Stimulated activated effector memory CD8-positive, alpha-beta T cell treated with anti-CD3 and anti-CD28 coated beads, Interleukin-12 subunit alpha, Interleukin-12 subunit beta, amount 100 ng/mL, for 72 hours (primary cell): ENCODE data around the gene ROR1.

Experiments used
- ATAC-seq: fragments of 150-1000 bp; cut with Tn5 transposase; 2 replicates; pipeline ENCODE4 v1.10.0; 2021
- DNase-seq, 2 donors: peaks; one replicate each; pipeline ENCODE4 v3.0.0; 2021 to 2022; ENCODE audit warnings: low spot score in 2 of 2
- H3K27ac Mint-ChIP-seq: one replicate; pipeline ENCODE4 v1.8.0; 2022; ENCODE audit warnings: mild to moderate bottlenecking, mixed read lengths
- H3K36me3 Mint-ChIP-seq: one replicate; pipeline ENCODE4 v1.8.0; 2022; ENCODE audit warnings: mild to moderate bottlenecking, mixed read lengths
- H3K4me1 Mint-ChIP-seq: one replicate; pipeline ENCODE4 v1.8.0; 2022; ENCODE audit warnings: mixed read lengths
- H3K4me3 Mint-ChIP-seq: one replicate; pipeline ENCODE4 v1.8.0; 2022; ENCODE audit warnings: mild to moderate bottlenecking, mixed read lengths
- H3K9me3 Mint-ChIP-seq: one replicate; pipeline ENCODE4 v1.8.0; 2022; ENCODE audit warnings: mixed read lengths

The ROR1 gene

DNA sequence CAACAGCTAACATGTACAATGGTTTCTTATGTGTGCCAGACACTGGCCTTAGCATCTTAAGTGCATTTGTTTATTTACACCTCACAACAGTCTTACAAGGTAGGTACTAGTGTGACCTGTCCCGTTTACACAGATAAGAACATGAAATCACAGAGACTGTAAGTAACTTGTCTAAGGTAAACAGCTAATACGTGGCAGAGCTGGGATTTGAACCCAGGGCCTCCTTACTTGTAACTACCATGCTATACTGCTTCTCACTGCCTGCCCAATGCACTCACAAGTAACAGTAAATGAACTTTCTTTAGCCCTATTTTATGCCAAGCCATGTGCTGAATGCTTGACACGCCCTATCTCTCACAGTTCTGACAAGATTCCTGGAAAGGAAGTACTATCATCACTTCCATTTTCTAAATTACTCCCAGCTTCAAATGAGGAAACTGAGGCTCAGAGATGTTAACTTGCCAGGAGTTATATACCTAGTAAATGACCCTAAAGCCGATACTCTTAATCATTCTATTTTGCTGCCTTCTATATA, 25.7 kb upstream of the ROR1 start:
- Mint-ChIP-seq H3K4me3 (no peak overlapping the region), H3K27ac (no peak overlapping the region), H3K4me1 (no peaks in the 10 kb centered on the region), H3K9me3 (no peaks in the 10 kb centered on the region), H3K36me3 (no peaks in the 10 kb centered on the region)
- ATAC-seq (no peak), DNase-seq (no peak)

DNA sequence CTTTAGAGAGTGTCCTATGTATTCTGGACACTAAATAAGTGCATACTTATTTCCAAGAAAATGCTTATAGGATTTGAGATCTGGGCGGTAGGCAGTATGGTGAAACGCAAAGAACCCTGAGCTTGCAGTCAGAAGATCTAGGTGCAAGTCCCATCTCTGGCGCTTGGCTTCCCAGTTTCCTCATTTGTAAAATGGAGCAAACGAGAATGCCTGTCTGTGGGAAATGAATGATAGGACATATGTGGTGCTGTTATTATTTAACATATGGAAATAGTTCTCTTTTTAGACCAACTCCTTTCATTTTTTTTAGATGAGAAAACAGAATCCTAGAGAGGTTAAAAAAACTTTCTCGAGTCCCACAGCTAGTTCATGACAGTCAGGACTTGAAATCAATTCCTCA, 25.2 kb upstream of the ROR1 start:
- DNase-seq: no peak
- no peak overlapping the region for H3K4me3 Mint-ChIP-seq
- no peak for ATAC-seq
- no peaks in the 10 kb centered on the region for H3K9me3 Mint-ChIP-seq
- H3K27ac Mint-ChIP-seq: no peak overlapping the region
- H3K36me3 Mint-ChIP-seq: no peaks in the 10 kb centered on the region
- no peaks in the 10 kb centered on the region for H3K4me1 Mint-ChIP-seq

DNA sequence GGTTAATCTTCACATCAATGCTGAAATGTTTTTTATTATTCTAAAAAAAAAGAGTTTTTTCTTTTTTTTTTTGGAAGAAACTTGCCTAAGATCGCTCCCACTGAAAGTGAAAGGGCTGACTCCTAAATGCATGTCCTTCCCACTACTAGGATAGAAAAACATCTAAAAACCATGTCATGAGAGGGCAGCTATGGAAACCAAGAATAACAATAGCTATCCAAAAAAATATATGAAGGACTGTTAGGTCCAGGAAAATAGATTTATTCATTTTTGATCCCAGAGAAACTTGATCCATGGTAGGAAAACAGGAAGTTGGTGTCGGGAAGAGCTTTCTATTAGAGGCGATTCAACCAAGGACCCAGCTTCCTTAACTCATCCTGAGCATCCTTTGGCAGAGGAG, 23.1 kb upstream of the ROR1 start:
- H3K4me3 Mint-ChIP-seq: no peak overlapping the region

DNA sequence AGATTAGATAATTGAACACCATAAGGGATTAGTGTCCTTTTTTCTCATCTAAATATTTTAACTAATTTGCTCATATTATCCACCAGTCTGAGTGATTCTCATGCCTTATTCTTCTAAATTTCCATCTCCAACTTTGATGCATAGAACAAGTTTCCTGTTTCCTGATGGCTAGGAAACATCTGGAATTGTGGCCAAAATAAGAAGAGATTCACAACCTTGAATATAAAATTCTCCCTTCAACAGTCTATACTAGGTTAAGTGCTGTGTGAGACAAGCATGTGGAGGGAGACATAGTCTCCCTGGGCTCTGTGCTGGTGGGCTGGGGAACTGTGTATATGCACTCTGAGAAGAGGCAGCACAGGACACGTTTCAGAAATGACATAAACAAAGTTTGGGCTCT, 21.6 kb upstream of the ROR1 start:
- Mint-ChIP-seq H3K9me3 (no peaks in the 10 kb centered on the region), H3K36me3 (no peaks in the 10 kb centered on the region)
- no peak for DNase-seq

More for the DNA sequence above, 23.1 kb upstream of the ROR1 start:
- no peak for ATAC-seq
- no peak for DNase-seq
- Mint-ChIP-seq H3K27ac (no peak overlapping the region), H3K36me3 (no peaks in the 10 kb centered on the region), H3K9me3 (no peaks in the 10 kb centered on the region), H3K4me1 (no peaks in the 10 kb centered on the region)

DNA sequence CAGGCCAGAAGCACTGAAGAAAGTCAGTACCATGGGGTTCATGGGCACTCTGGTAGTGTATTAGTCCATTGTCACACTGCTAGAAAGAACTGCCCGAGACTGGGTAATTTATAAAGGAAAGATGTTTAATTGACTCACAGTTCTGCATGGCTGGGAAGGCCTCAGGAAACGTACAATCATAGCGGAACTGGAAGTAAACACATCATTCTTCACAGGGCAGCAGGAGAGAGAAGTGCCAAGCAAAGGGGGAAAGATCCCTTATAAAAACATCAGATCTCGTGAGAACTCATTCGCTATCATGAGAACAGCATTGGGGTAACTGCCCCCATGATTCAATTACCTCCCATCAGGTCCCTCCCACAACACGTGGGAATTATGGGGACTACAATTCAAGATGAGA, 20.2 kb upstream of the ROR1 start:
- ATAC-seq (no peak), DNase-seq (no peak)
- Mint-ChIP-seq H3K9me3 (no peaks in the 10 kb centered on the region), H3K36me3 (no peaks in the 10 kb centered on the region), H3K4me3 (no peak overlapping the region), H3K27ac (no peak overlapping the region), H3K4me1 (no peaks in the 10 kb centered on the region)

More for the DNA sequence above, 21.6 kb upstream of the ROR1 start:
- ATAC-seq: no peak
- Mint-ChIP-seq H3K4me3 (no peak overlapping the region), H3K27ac (no peak overlapping the region), H3K4me1 (no peaks in the 10 kb centered on the region)

DNA sequence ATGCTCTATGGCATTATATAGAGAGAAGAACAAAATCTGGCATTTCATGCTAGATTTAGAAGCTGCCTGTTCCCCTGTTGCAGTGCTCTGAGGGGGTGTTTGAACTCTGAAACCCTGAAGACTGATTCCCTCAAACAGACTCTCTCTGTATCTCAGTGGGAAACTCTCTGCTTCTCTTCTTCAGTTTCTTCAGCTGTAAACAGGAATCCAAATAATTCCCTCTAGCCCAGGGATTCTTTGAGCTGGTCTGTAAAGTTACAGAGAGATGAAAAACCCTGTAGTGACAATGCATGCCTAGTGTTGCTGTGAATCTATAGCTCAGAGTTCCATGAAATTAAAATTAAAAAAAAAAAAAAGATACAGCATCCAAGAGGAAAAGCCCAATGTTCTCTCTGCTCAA, 17.0 kb upstream of the ROR1 start:
- no peak for DNase-seq
- ATAC-seq: no peak
- H3K4me3 Mint-ChIP-seq: no peak overlapping the region
- H3K27ac Mint-ChIP-seq: no peak overlapping the region
- no peaks in the 10 kb centered on the region for H3K36me3 Mint-ChIP-seq
- no peaks in the 10 kb centered on the region for H3K4me1 Mint-ChIP-seq
- no peaks in the 10 kb centered on the region for H3K9me3 Mint-ChIP-seq

DNA sequence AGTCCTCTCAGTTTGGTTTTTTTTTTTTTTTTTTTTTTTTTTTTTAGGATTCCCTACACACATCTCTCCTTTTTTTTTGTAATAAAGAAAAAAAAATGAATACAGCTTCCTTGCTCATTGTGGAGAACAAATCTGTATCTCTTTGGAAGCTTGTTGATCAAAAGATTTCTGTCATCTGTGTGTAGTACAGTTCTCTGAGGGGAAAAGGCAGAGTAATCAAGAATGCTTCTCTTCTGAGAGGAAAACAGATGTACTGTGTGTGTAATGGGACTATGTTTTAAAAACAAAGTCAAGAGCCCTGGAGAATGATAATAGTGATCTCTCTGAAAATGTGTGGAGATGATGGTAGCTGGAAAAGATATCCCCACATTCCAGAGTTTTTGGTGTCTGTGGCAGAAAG, 16.5 kb upstream of the ROR1 start:
- no peak overlapping the region for H3K4me3 Mint-ChIP-seq
- H3K27ac Mint-ChIP-seq: no peak overlapping the region
- H3K4me1 Mint-ChIP-seq: no peaks in the 10 kb centered on the region
- no peaks in the 10 kb centered on the region for H3K9me3 Mint-ChIP-seq
- DNase-seq (no peak), ATAC-seq (no peak)
- no peaks in the 10 kb centered on the region for H3K36me3 Mint-ChIP-seq

DNA sequence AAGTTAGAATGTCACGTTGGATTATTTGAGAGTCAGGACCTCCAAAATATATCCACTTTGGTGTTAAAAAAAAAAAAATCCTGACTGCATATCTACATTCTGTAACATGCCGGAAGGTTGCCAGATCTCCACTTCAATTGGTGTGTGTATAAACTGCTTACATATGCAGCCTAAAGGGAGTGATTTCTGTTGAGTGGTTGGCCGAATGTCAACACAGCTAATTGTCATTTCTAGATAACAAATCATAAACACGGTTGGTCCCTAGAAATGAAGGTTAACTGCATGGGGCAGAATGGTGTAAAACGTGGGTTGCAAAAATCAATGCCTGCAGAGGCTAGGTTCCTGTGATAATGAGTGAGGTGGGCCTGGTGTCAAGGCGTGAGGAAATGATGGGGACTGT, 15.0 kb upstream of the ROR1 start:
- no peak for ATAC-seq
- Mint-ChIP-seq H3K4me3 (no peak overlapping the region), H3K9me3 (no peaks in the 10 kb centered on the region), H3K4me1 (no peaks in the 10 kb centered on the region), H3K36me3 (no peaks in the 10 kb centered on the region), H3K27ac (no peak overlapping the region)
- DNase-seq: no peak

DNA sequence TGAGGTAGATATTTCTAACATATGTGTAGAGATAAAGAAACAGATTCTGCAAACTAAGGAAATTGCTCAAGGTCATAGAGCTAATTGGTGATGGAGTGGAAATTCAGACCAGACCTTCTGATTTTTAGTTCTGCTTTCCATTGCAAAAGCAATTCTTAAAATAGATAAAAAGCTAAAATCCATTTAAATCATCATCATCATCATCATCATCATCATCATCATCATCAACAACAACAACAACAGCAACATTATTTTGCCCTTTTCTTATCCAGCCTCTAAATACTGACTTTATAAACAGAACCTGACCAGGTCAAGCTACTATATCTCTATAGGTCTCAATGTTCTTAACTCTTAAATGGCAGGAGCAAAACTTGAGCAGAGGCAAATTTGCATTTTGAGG, 14.0 kb upstream of the ROR1 start:
- ATAC-seq (no peak), DNase-seq (no peak)
- H3K4me1 Mint-ChIP-seq: no peaks in the 10 kb centered on the region
- peaks cover 4% of the 10 kb centered on the region for H3K9me3 Mint-ChIP-seq
- no peaks in the 10 kb centered on the region for H3K36me3 Mint-ChIP-seq
- no peak overlapping the region for H3K4me3 Mint-ChIP-seq
- no peak overlapping the region for H3K27ac Mint-ChIP-seq

DNA sequence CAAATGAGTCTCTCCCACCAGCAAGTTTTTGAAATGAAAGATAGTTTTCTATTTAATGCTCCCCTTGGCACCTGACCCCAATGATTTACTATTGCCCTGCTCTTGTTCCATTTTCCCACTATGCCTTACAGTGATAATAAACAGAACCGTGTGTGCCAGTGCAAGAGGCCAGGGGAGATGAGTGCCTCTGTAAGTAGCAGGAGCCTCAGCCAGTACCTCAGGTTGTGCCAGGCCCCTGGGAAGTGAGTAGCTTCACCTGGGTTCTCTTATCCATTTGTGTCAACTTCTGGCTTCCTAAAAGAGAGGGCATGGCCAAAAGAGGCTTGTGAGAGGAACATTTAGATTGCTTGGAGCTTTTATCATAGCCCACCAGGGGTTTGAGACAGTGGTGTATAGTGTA, 3.4 kb upstream of the ROR1 start:
- Mint-ChIP-seq H3K4me3 (no peak overlapping the region), H3K27ac (no peak overlapping the region), H3K36me3 (no peaks in the 10 kb centered on the region), H3K9me3 (no peaks in the 10 kb centered on the region), H3K4me1 (peaks cover 13% of the 10 kb centered on the region)
- DNase-seq: no peak
- ATAC-seq: no peak

DNA sequence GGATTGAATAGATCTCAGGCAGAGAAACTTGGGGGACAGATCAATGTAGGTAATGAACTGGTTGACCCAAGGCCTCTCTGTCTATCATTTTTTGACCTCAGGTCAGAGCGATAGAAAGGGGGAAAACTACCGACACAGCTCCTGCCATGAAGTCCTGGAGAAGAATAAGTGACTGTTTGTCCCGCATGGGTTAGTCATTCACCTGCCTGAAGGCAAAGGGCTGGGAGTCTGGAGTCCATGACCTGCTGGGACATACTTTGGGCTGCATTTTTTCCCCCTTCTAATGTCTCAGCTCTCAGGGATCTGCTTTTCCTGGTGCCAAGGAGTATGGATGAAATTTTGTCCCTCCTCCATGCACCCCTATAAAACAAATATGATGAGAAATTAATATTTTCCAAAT, 1.6 kb upstream of the ROR1 start:
- H3K27ac Mint-ChIP-seq: no peak overlapping the region
- H3K9me3 Mint-ChIP-seq: no peaks in the 10 kb centered on the region
- ATAC-seq (no peak), DNase-seq (no peak)
- H3K36me3 Mint-ChIP-seq: no peaks in the 10 kb centered on the region
- H3K4me1 Mint-ChIP-seq: peaks cover 13% of the 10 kb centered on the region
- no peak overlapping the region for H3K4me3 Mint-ChIP-seq

DNA sequence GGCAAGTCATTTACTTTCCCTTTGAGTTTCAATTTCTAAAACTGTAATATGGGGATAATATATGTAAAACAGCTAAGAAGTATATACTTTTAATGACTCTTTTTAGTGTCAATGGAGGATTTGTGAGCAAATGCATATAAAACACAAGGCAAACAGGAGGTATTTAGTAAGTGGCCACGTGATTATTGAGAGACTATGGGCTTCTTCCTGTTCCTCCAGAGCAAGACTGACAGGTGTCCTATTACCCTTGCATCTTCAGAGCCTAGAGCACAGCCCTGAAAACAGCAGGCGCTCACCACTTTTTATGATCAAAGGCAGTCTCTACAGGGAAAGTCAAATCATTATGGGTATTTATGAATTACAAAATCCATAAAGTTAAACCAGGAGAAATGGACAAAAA, 941 bp upstream of the ROR1 start:
- Mint-ChIP-seq H3K4me1 (peaks cover 13% of the 10 kb centered on the region), H3K4me3 (peak overlapping the region; percentile 4)
- no peak for DNase-seq

DNA sequence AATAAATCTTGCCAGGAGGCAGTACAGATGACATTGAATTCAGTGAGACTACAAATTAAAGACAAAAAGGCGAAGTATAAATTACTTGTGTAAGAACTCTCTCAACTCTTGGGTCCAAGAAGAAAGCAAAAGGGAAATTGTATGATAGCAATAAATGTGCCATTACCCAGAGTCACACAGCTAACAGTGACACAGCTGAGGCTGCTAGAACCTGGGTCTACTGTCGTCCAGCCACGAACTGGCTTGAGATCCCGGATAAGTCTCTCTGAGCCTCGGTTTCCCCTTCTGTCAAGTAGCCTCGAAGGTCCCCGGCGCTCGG, 362 bp upstream of the ROR1 start:
- ATAC-seq: peak; percentile 9
- DNase-seq: no peak
- H3K9me3 Mint-ChIP-seq: no peaks in the 10 kb centered on the region
- no peak overlapping the region for H3K27ac Mint-ChIP-seq
- H3K36me3 Mint-ChIP-seq: no peaks in the 10 kb centered on the region
- H3K4me3 Mint-ChIP-seq: peak overlapping the region; percentile 4
- H3K4me1 Mint-ChIP-seq: peaks cover 13% of the 10 kb centered on the region

More for the DNA sequence above, 941 bp upstream of the ROR1 start:
- Mint-ChIP-seq H3K27ac (no peak overlapping the region), H3K36me3 (no peaks in the 10 kb centered on the region), H3K9me3 (no peaks in the 10 kb centered on the region)
- ATAC-seq: no peak

DNA sequence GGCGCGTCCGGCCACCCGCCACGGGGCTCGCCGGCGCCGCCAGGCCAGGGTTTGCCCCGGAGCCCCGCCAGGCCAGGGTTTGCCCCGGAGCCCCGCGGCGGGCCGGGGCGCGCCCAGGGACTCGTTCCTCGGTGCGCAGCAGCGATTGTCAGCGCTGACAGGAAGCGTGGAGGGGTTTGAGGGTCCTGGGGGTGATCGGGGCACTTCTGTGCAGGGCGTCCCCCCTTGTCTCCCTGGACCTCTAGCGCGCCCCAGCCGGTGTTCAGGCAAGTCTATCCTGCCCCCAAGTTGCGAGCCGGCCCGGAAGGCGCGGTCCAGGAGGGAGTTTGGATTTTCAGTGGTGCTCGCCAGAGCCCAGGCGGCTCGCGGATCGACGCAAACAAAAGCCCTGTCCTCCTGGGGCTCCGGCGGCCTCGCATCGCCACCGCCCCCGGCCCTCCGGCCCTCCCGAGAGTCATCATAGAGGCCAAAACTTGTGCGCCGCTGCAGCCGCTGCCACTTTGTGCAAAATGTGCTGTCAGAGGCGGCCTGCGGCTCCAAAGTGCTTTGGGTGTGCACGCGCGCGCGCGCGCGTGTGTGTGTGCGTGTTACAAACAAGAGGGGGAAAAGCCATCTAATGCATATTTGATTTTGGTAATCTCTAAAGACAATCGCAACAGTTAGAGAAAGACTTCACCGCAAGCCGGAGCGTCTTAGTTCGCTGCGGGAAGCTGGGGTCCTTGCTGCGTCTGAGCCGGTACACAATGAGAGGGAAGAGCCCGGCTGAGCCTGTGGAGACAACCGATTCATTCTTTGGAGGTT, 1.0 kb downstream of the ROR1 start:
- Mint-ChIP-seq H3K27ac (no peak overlapping the region), H3K4me3 (no peak overlapping the region), H3K36me3 (no peaks in the 10 kb centered on the region), H3K9me3 (no peaks in the 10 kb centered on the region), H3K4me1 (peaks cover 13% of the 10 kb centered on the region)
- no peak for DNase-seq
- no peak for ATAC-seq

DNA sequence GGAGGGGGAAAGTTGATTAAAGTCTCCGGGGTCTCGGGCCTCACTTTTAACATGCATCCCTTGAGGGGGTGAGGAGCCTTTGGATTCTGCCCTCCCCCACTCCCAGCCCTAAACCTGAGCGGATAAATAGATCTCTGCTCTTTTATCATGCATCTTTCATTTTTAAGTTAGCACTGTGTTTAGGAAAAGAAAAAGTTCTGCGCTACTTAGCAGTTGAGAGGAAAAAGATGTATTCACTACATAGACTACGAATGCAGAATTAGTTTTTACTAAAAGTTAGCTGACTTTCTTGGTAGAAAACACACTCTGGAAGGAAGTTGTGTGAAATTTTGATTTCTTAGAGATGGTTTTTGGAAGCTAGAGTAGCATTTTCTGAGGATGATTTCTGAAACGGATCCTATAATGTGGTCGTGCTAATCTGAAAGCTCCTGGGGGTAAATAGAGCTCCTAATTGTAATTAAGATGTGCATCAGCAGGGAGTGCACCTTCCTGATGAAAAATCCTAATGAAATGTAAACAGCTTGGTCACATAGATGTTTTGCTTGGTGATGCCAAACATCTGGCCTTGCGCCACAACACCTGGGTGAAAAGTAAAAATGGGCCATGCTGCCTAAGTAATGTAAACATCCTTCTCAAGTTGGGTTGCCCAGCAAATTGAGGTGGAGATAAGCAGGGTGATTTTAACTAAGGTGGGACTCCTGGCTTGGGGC, 1.8 kb downstream of the ROR1 start:
- Mint-ChIP-seq H3K4me3 (no peak overlapping the region), H3K4me1 (peaks cover 13% of the 10 kb centered on the region), H3K27ac (no peak overlapping the region), H3K36me3 (no peaks in the 10 kb centered on the region), H3K9me3 (no peaks in the 10 kb centered on the region)
- DNase-seq (no peak), ATAC-seq (no peak)

DNA sequence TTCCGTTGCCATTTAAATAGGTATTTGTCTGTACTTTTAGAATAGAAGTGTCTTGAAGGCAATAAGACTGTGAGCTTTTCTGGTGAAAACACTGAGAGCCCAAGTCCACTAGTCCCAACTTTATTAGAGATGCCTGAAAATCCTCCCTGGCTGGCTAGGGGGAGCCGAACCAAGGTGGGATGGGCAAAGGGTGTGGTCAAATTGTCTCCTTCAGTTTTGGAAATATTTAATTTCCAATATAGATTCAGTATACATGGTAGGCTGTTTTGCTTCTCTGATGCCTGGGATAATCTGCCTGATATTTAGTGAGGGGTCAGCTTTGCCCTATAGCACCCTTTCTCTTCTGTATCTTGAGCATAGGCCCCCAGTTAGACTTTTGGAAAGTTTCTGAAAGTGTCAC, 3.5 kb downstream of the ROR1 start:
- H3K36me3 Mint-ChIP-seq: no peaks in the 10 kb centered on the region
- DNase-seq (no peak), ATAC-seq (no peak)
- H3K9me3 Mint-ChIP-seq: no peaks in the 10 kb centered on the region
- H3K27ac Mint-ChIP-seq: no peak overlapping the region
- H3K4me3 Mint-ChIP-seq: no peak overlapping the region
- H3K4me1 Mint-ChIP-seq: peaks cover 13% of the 10 kb centered on the region
